Small intestine (tissue), 7 donors: Measurements from ENCODE around the gene GP5. TPM values are rescaled to one million over a fixed set of nuclear protein-coding genes. Genes with fewer than 3 reads are reported as not detected.

Source experiments
- DNase-seq, 2 donors: peaks; one replicate each; pipeline versions ENCODE4 v3.0.0 to v3.0.0-alpha.2; 2013
- FAIRE-seq: peaks from 2 replicates; lab custom pipeline; 2012; peaks lifted over from hg19 to GRCh38; lab: Jason Lieb, UNC
- H3K27ac ChIP-seq, 3 donors: one replicate each; pipeline ENCODE4 v1.5.1; 2013; ENCODE audit warnings: low read length in 2 of 3, mild to moderate bottlenecking in 2 of 3, control low read depth in 1 of 3, inconsistent platforms in 1 of 3, low read depth in 1 of 3, moderate library complexity in 1 of 3
- H3K27me3 ChIP-seq, 3 donors: one replicate each; pipeline ENCODE4 v1.6.1; 2013; ENCODE audit warnings: low read length in 3 of 3, inconsistent platforms in 1 of 3; ENCODE audit not compliant: control insufficient read depth in 3 of 3, insufficient read depth in 3 of 3
- H3K36me3 ChIP-seq, 3 donors: one replicate each; pipeline ENCODE4 v1.6.1; 2013; ENCODE audit warnings: low read length in 3 of 3, inconsistent platforms in 1 of 3, low read depth in 1 of 3, mild to moderate bottlenecking in 1 of 3, moderate library complexity in 1 of 3; ENCODE audit not compliant: control insufficient read depth in 3 of 3, insufficient read depth in 2 of 3
- H3K4me1 ChIP-seq, 3 donors: one replicate each; pipeline ENCODE4 v1.6.1; 2013; ENCODE audit warnings: low read length in 2 of 3, inconsistent platforms in 1 of 3, low read depth in 1 of 3, mild to moderate bottlenecking in 1 of 3, moderate library complexity in 1 of 3; ENCODE audit not compliant: control insufficient read depth in 3 of 3, insufficient read depth in 2 of 3
- H3K4me3 ChIP-seq, 3 donors: one replicate each; pipeline ENCODE4 v1.5.1; 2013; ENCODE audit warnings: low read length in 3 of 3, control low read depth in 1 of 3, inconsistent platforms in 1 of 3, low read depth in 1 of 3, mild to moderate bottlenecking in 1 of 3, moderate library complexity in 1 of 3
- H3K9me3 ChIP-seq, 2 donors: one replicate each; pipeline ENCODE4 v1.6.1; 2013; ENCODE audit warnings: low read depth in 1 of 2, low read length in 1 of 2; ENCODE audit not compliant: control insufficient read depth in 2 of 2, insufficient read depth in 1 of 2
- WGBS, 3 donors: extraction: QIAGEN DNeasy Blood & Tissue Kit; methylation state at CpG; one replicate each; pipeline ENCODE4 v1.1.7; 2013; 5-methylcytosine and 5-hydroxymethylcytosine counted together
- polyA plus RNA-seq, 4 donors: library from polyadenylated mRNA; stranded (reverse) in 3 of 4; unstranded in 1 of 4; fragments of 200-250 nt in 3 of 4; fragments of 120-200 nt in 1 of 4; gene quantifications; one replicate each; pipeline versions ENCODE4 v1.2.1 to v1.2.3, GENCODE V29; 2013
- donor health status: healthy with polysubstance abuse.
- donor health status: control.
- donor health status: control.
- donor health status: Bipolar disorder and iron deficiency.
- donor health status: healthy.

The GP5 gene
- polyA plus RNA-seq, 4 donors = 0.18 to 0.27 TPM; not detected in 2

- H3K9me3 ChIP-seq = no peaks in the 10 kb centered on the region
Observed at GRCh38 chr3:194350726-194351071, 48.4 kb downstream of the GP5 start.

GRCh38 chr3:194348354-194348753, 50.7 kb downstream of the GP5 start:
- Histone ChIP-seq H3K36me3 (no peaks in the 10 kb centered on the region), H3K9me3 (no peaks in the 10 kb centered on the region), H3K4me1 (no peaks in the 10 kb centered on the region), H3K27ac (no peak overlapping the region), H3K27me3 (no peaks in the 10 kb centered on the region), H3K4me3 (no peak overlapping the region)
- no peak for FAIRE-seq
- DNase-seq = no peak
- WGBS, 3 donors = 77 to 83% (median 79%) methylated on average over 6 of the region's 6 CpGs

More at GRCh38 chr3:194350726-194351071, 48.4 kb downstream of the GP5 start:
- H3K4me3 ChIP-seq = no peak overlapping the region
- DNase-seq (no peak), FAIRE-seq (no peak)
- no peaks in the 10 kb centered on the region for H3K27me3 ChIP-seq
- H3K27ac ChIP-seq = no peak overlapping the region
- no peaks in the 10 kb centered on the region for H3K4me1 ChIP-seq
- no peaks in the 10 kb centered on the region for H3K36me3 ChIP-seq
- WGBS, 3 donors = 62 to 87% (median 81%) methylated on average over 3 of the region's 3 CpGs

GRCh38 chr3:194346621-194347020, 52.4 kb downstream of the GP5 start:
- H3K36me3 ChIP-seq = no peaks in the 10 kb centered on the region
- FAIRE-seq = no peak
- WGBS, 3 donors = 80 to 83% (median 81%) methylated on average over 5 of the region's 5 CpGs

GRCh38 chr3:194346035-194346434, 53.0 kb downstream of the GP5 start:
- Histone ChIP-seq H3K36me3 (peaks cover 0 to 3% (median 0%) of the 10 kb centered on the region in 3 donors), H3K27me3 (no peaks in the 10 kb centered on the region), H3K4me1 (no peaks in the 10 kb centered on the region), H3K27ac (no peak overlapping the region), H3K9me3 (no peaks in the 10 kb centered on the region), H3K4me3 (no peak overlapping the region)
- WGBS, 3 donors = 86 to 89% (median 88%) methylated on average over 9 of the region's 9 CpGs
- DNase-seq = no peak
- FAIRE-seq = no peak

More at GRCh38 chr3:194346621-194347020, 52.4 kb downstream of the GP5 start:
- Histone ChIP-seq H3K4me1 (no peaks in the 10 kb centered on the region), H3K9me3 (no peaks in the 10 kb centered on the region), H3K4me3 (no peak overlapping the region), H3K27ac (no peak overlapping the region), H3K27me3 (no peaks in the 10 kb centered on the region)
- DNase-seq = no peak

Other genes with a start within 250 kb of the GP5 start
- 1 to 10 TPM in 1 of 4 donors, not detected in 3; 2.0 TPM for gene CPN2, start 47.9 kb downstream of the GP5 start, polyA plus RNA-seq
- gene LRRC15, start 29.5 kb downstream of the GP5 start, polyA plus RNA-seq = under 1 TPM in 2 of 4 donors, not detected in 2; 0.01 TPM
- gene ATP13A3, start 87.7 kb upstream of the GP5 start, polyA plus RNA-seq = 10 to 100 TPM in 3 of 4 donors, 1 to 10 TPM in 1; 8.1 to 65.9 (median 13.9) TPM
- 10 to 100 TPM in 2 of 4 donors, 1 to 10 TPM in 2; 2.7 to 17.7 (median 7.9) TPM for gene TMEM44, start 234.2 kb upstream of the GP5 start, polyA plus RNA-seq